Hepatocyte (in vitro differentiated cells): ENCODE results near the gene CASP1.

ENCODE experiments used
- CTCF ChIP-seq: fragments of 200-600 bp; sonication (generic); IDR thresholded peaks from 2 replicates; pipeline ENCODE4 v1.5.1; 2016; ENCODE audit warnings: antibody characterized with exemption, mild to moderate bottlenecking; ENCODE audit not compliant: poor library complexity
- EZH2 ChIP-seq: fragments of 200-600 bp; sonication (generic); IDR thresholded peaks from 2 replicates; pipeline ENCODE4 v1.6.1; 2016; ENCODE audit warnings: antibody characterized with exemption, mild to moderate bottlenecking, borderline replicate concordance
- EZH2phosphoT487 ChIP-seq: fragments of 200-600 bp; sonication (generic); IDR thresholded peaks from one replicate; pipeline ENCODE4 v1.6.1; 2018; ENCODE audit warnings: antibody characterized with exemption, mild to moderate bottlenecking, low read depth, moderate library complexity; ENCODE audit not compliant: unreplicated experiment, severe bottlenecking

DNA sequence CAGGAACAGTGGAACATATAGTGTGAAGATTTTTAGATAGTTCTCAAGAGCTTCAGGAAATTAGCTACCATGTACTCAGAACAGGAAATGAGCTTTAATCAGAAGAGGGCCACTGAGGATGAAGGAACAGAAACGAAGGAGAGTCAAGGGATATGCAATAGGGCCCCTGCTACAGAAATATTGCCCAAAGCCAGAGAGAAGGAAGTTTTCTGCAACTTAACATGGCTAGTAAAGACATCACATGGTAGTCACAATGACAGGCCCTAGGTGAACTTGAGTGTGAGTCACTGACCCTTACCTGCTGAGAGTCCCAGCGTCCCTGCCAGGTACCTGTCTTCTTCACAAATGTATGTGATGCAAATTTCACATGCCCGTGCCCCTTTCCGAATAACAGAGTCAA, 35.4 kb upstream of the CASP1 start:
- TF ChIP-seq CTCF (no peak), EZH2 (no peak), EZH2phosphoT487 (no peak)
